Measurements from ENCODE around the gene CCDC157. TPM values are rescaled to one million over a fixed set of nuclear protein-coding genes. Genes with fewer than 3 reads are reported as not detected.
A peak's percentile ranks its signal among the peaks of the same experiment; 100 is the strongest.

The CCDC157 gene
- total and polyA plus RNA-seq, 10 of the 15 experiments (the other 5 are each of a cell fraction or from before 2014, with no cell fraction given), result 0.10 to 2.8 (median 1.2) TPM

DNA sequence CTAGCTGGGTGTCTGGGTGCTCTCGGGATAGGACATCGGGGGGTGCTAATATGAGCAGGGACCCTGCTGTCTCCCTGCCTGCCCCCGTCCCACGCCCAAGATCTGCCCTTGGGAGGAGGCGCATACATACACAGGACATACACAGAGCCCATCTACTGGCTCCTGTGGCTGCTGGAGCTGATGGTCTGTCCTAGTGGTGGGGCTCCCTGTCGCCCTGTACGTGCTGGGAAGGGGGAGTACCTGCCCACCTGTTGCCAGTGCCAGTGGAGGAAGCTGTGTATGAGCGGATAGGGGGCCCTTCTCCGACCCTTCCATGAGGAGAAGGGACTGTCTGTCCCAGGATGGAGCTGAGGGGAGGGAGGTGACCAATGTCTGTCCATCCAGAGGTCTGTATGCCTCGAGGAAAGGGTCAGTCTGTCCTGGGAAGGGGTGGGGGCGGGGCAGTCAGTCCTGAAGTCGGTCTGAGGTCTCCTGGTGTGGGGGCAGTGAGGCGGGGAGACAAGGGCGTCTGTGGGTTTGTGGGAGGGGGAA lies 31.0 kb upstream of the CCDC157 start:
- in situ Hi-C loops (cut with MboI), result no loop called here
- CTCF ChIA-PET, result interaction anchor here (0.9 to 11.2 kb wide), 7 partner anchors 9 to 218 kb away, joined by 3 to 125 read pairs (median 4); partner anchors contain the start of gene CASTOR1
- no peaks in the 10 kb centered on the region for H4K20me1 ChIP-seq (ENCODE audit: control insufficient read depth, insufficient read depth)

More for the DNA sequence above, 31.0 kb upstream of the CCDC157 start:
- Histone ChIP-seq H2AFZ (ENCODE audit: control insufficient read depth, low read depth, low read length) (no peak overlapping the region), H3K4me2 (ENCODE audit: control insufficient read depth, insufficient read depth) (peak overlapping the region; percentile 96), H3K36me3 (ENCODE audit: control insufficient read depth in 2 of 2, insufficient read depth in 2 of 2, low read length in 1 of 2) (peaks cover 0 to 3% of the 10 kb centered on the region in 2 experiments; a peak in 2 of 4 replicates), H3K4me1 (ENCODE audit: control insufficient read depth, insufficient read depth, low read length) (peaks cover 16% of the 10 kb centered on the region), H3K79me2 (ENCODE audit: control insufficient read depth, insufficient read depth, low read length) (peaks cover 40% of the 10 kb centered on the region), H3K9ac (ENCODE audit: control insufficient read depth, insufficient read depth, low read length) (peak overlapping the region; percentile 63), H3K27me3 (replicated peaks in 1 of 2; ENCODE audit: control insufficient read depth in 2 of 2, insufficient read depth in 2 of 2, low read length in 1 of 2) (no peaks in the 10 kb centered on the region), H3K9me3 (replicated peaks; ENCODE audit: control insufficient read depth, insufficient read depth, low read length) (no peaks in the 10 kb centered on the region), H3K27ac (ENCODE audit: control insufficient read depth, insufficient read depth) (peak overlapping the region; percentile 69), H3K4me3 (peak overlapping the region; percentile 93)
- DNase-seq (ENCODE audit: low read depth, low spot score) (no peak), ATAC-seq (no peak), FAIRE-seq (no peak)
- SMC1A ChIA-PET (ENCODE audit: uncharacterized antibody, unreplicated experiment), result interaction anchor here (1.0 to 9.5 kb wide), 5 partner anchors 11 to 35 kb away, joined by 3 to 100 read pairs (median 36); partner anchors contain the start of genes CASTOR1, CCDC157 and SF3A1
- WGBS (ENCODE audit: insufficient coverage, insufficient replicate concordance, low lambda C conversion rate, missing lambda C conversion rate), result 37% methylated on average over 14 of the region's 14 CpGs
- TF ChIP-seq RUNX3 (IDR thresholded peaks at IDR 0.05; ENCODE audit: low read length) (no peak), SP1 (IDR thresholded peaks at IDR 0.05; ENCODE audit: low read depth, low read length) (no peak), POLR2A (IDR thresholded peaks at IDR 0.05; ENCODE audit: low read depth, low read length) (0 out of 2 replicates have a peak, but pooled peaks have one; percentile 23), CHD2 (IDR thresholded peaks at IDR 0.05; ENCODE audit: borderline replicate concordance, low read depth, low read length) (peak; percentile 24; the same call in 1 of the 2 replicates), IKZF1 (conservative IDR thresholded peaks at IDR 0.05) (no peak), ZNF622 (IDR thresholded peaks at IDR 0.05) (no peak), POU2F2 (IDR thresholded peaks at IDR 0.05; ENCODE audit: borderline replicate concordance, low read depth, low read length) (no peak), PKNOX1 (IDR thresholded peaks at IDR 0.05) (no peak), HDAC2 (IDR thresholded peaks at IDR 0.05) (no peak)
- no TSS peak for BruUV-seq (replicated peaks)
- intact Hi-C loops (cut with micrococcal nuclease; ENCODE audit: unreplicated experiment), result loop anchor here (2.0 kb wide), 2 partner anchors 15 to 37 kb away; partner anchors contain the start of gene CASTOR1
- RAD21 ChIA-PET (ENCODE audit: unreplicated experiment), result interaction anchor here (0.8 to 7.7 kb wide), 3 partner anchors 16 to 36 kb away, joined by 3 to 118 read pairs (median 39); partner anchors contain the start of gene CASTOR1
- POLR2A ChIA-PET, result interaction anchor here (0.5 to 8.7 kb wide), 8 partner anchors 16 to 129 kb away, joined by 3 to 198 read pairs (median 14); partner anchors contain the start of genes CASTOR1, CCDC157 and SF3A1
